Chondrocyte (in vitro differentiated cells): ENCODE measurements around the gene OR4C45. TPM values are rescaled to one million over a fixed set of nuclear protein-coding genes. Genes with fewer than 3 reads are reported as not detected.
A peak's percentile ranks its signal among the peaks of the same experiment; 100 is the strongest.
"Not testable (repeated sequence)": the region's sequence is repeated elsewhere in the genome, so short reads cannot be mapped to it uniquely, and the experiment has no call there.

Experiments used
- DNase-seq: peaks from one replicate; pipeline ENCODE4 v3.0.0; 2021; ENCODE audit warnings: mixed read lengths, low spot score
- H3K27ac Mint-ChIP-seq: one replicate; pipeline ENCODE4 v1.8.0; 2021; ENCODE audit warnings: mild to moderate bottlenecking, moderate library complexity, mixed read lengths; ENCODE audit not compliant: unreplicated experiment
- H3K27me3 Mint-ChIP-seq: 2 replicates; pipeline ENCODE4 v1.8.0; 2021; ENCODE audit warnings: low read depth, mixed read lengths
- H3K36me3 Mint-ChIP-seq: 2 replicates; pipeline ENCODE4 v1.8.0; 2021; ENCODE audit warnings: low read depth, mixed read lengths
- H3K4me1 Mint-ChIP-seq: 2 replicates; pipeline ENCODE4 v1.8.0; 2021; ENCODE audit warnings: low read depth, mild to moderate bottlenecking, mixed read lengths
- H3K4me3 Mint-ChIP-seq: one replicate; pipeline ENCODE4 v1.8.0; 2021; ENCODE audit warnings: mild to moderate bottlenecking, moderate library complexity, mixed read lengths; ENCODE audit not compliant: unreplicated experiment
- H3K9me3 Mint-ChIP-seq: 2 replicates; pipeline ENCODE4 v1.8.0; 2021; ENCODE audit warnings: low read depth, mixed read lengths
- CTCF ChIP-seq: fragments of 200-600 bp; sonication (generic); IDR thresholded peaks from 2 replicates; pipeline ENCODE4 v1.5.0; 2021; ENCODE audit warnings: antibody characterized with exemption, mild to moderate bottlenecking, moderate library complexity
- long read RNA-seq: library from polyadenylated mRNA; stranded (forward); transcript quantifications from one replicate; pipeline ENCODE4 v2.0.0, GENCODE V29; 2021
- total RNA-seq: library from RNA; stranded (reverse); gene quantifications from 3 replicates; pipeline ENCODE4 v1.2.1, GENCODE V29; 2021

OR4C45 gene
- not detected in 3 replicates for total RNA-seq
- long read RNA-seq: 0 reads

DNA sequence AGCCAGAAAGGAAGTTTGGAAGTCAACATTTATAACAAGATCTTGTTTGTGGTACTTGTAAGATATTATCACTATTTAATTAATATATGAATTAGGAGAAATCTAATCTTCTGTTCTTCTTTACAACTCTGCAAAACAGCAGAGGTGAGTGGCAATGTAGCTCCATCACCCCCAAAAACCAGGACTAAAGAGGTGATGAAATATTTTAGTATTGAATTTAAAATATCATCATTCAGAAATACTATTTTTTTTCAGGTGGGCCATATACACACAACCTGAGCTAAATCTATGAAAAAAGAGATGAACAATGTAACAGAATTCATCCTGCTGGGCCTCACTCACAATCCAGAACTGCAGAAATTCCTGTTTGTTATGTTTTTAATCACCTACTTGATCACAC, at the start of gene OR4C45:
Gene OR4C45 (plus strand): TSS at position 301 of the 400 bp plus-strand sequence.
- no peak for DNase-seq
- no peak within 1 kb of the TSS for H3K4me3 Mint-ChIP-seq
- H3K27ac Mint-ChIP-seq: no peak within 1 kb of the TSS
- H3K4me1 Mint-ChIP-seq: no peaks in the 10 kb centered on the region
- TF ChIP-seq CTCF: no peak
- peaks cover 46% of the 10 kb centered on the region for H3K9me3 Mint-ChIP-seq
- no peaks in the 10 kb centered on the region for H3K36me3 Mint-ChIP-seq
- H3K27me3 Mint-ChIP-seq: no peaks in the 10 kb centered on the region

GRCh38 chr11:49995565-49995964, 37.1 kb upstream of the OR4C45 start:
- no peaks in the 10 kb centered on the region for H3K27me3 Mint-ChIP-seq
- H3K4me3 Mint-ChIP-seq: no peak overlapping the region
- no peak for DNase-seq
- no peak overlapping the region for H3K27ac Mint-ChIP-seq
- TF ChIP-seq CTCF: peak; percentile 61
- H3K36me3 Mint-ChIP-seq: no peaks in the 10 kb centered on the region
- H3K4me1 Mint-ChIP-seq: no peaks in the 10 kb centered on the region
- H3K9me3 Mint-ChIP-seq: peaks cover 60% of the 10 kb centered on the region

- TF ChIP-seq CTCF: no peak
- no peak for DNase-seq
- no peak overlapping the region for H3K27ac Mint-ChIP-seq
- no peaks in the 10 kb centered on the region for H3K4me1 Mint-ChIP-seq
- H3K27me3 Mint-ChIP-seq: no peaks in the 10 kb centered on the region
- H3K4me3 Mint-ChIP-seq: no peak overlapping the region
- H3K36me3 Mint-ChIP-seq: no peaks in the 10 kb centered on the region
- peaks cover 61% of the 10 kb centered on the region for H3K9me3 Mint-ChIP-seq
Observed at GRCh38 chr11:50030193-50030592, 2.5 kb upstream of the OR4C45 start.

DNA sequence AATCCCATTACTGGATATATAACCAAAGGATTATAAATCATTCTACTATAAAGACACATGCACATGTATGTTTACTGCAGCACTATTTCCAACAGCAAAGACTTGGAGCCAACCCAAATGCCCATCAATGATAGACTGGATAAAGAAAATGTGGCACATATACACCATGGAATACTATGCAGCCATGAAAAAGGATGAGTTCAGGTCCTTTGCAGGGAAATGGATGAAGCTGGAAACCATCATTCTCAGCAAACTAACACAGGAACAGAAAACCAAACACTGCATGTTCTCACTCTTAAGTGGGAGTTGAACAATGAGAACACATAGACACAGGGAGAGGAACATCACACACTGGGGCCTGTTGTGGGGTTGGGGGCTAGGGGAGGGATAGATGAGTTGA, 3.6 kb downstream of the OR4C45 start:
- H3K36me3 Mint-ChIP-seq, H3K27ac Mint-ChIP-seq, H3K4me1 Mint-ChIP-seq, H3K4me3 Mint-ChIP-seq, DNase-seq, H3K27me3 Mint-ChIP-seq: not testable (repeated sequence)
- peaks cover 39% of the 10 kb centered on the region for H3K9me3 Mint-ChIP-seq

DNA sequence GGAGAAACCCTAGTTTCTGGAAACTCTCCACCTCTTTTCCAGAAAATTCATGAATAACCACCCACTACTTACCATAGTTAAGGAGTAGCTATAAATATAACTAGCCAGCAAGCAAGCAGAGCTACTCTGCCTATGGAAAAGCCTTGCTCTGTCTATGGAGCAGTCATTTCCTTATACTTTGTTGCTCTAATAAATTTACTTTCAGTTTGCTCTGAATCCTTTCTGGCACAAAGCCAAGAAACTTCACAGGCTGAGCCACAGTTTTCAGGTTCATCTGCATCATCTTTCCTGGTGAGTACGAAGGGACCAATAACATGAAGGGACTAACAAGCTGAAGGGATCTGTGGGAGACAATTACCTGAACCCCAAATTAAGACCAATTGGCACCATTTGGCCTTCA, 4.6 kb downstream of the OR4C45 start:
- H3K4me3 Mint-ChIP-seq: no peak overlapping the region
- TF ChIP-seq CTCF: no peak
- H3K9me3 Mint-ChIP-seq: peaks cover 38% of the 10 kb centered on the region
- DNase-seq: no peak
- no peaks in the 10 kb centered on the region for H3K36me3 Mint-ChIP-seq
- no peaks in the 10 kb centered on the region for H3K4me1 Mint-ChIP-seq
- no peaks in the 10 kb centered on the region for H3K27me3 Mint-ChIP-seq
- no peak overlapping the region for H3K27ac Mint-ChIP-seq

- Mint-ChIP-seq H3K27ac (no peak overlapping the region), H3K9me3 (peaks cover 45% of the 10 kb centered on the region), H3K27me3 (no peaks in the 10 kb centered on the region), H3K4me3 (no peak overlapping the region), H3K4me1 (no peaks in the 10 kb centered on the region), H3K36me3 (no peaks in the 10 kb centered on the region)
- no peak for TF ChIP-seq CTCF
- no peak for DNase-seq
Observed at GRCh38 chr11:50044647-50045046, 12.0 kb downstream of the OR4C45 start.

DNA sequence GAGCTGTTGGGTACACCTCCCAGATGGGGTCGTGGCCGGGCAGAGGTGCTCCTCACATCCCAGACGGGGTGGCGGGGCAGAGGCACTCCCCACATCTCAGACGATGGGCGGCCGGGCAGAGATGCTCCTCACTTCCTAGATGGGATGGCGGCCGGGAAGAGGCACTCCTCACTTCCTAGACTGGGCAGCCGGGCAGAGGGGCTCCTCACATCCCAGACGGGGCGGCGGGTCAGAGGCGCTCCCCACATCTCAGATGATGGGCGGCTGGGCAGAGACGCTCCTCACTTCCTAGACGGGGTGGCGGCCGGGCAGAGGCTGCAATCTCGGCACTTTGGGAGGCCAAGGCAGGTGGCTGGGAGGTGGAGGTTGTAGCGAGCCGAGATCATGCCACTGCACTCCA, 30.4 kb downstream of the OR4C45 start:
- H3K27me3 Mint-ChIP-seq, H3K4me1 Mint-ChIP-seq, H3K4me3 Mint-ChIP-seq, H3K27ac Mint-ChIP-seq, DNase-seq, H3K36me3 Mint-ChIP-seq: not testable (repeated sequence)
- H3K9me3 Mint-ChIP-seq: peaks cover 44% of the 10 kb centered on the region
